Measurements from ENCODE around the gene RNPC3. TPM values are rescaled to one million over a fixed set of nuclear protein-coding genes. Genes with fewer than 3 reads are reported as not detected.
A peak's percentile ranks its signal among the peaks of the same experiment; 100 is the strongest.

RNPC3 gene
- total and polyA plus RNA-seq, 2 of the 8 experiments (the other 6 are each of a cell fraction or from before 2014, with no cell fraction given): 10.9 to 12.8 TPM

DNA sequence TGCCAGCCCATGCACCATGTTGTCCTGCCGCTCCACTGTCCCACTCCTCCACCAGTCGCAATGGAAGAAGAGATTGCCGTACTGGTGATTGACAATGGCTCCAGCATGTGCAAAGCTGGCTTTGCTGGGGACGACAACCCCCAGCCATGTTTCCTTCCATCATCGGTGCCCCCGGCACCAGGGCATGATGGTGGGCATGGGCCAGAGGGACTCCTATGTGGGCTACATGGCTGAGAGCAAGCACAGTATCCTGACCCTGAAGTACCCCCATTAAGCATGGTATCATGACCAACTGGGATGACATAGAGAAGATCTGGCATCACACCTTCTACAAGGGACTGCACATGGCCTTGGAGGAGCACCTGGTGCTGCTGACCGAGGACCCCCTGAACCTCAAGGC is 44.0 kb downstream of the RNPC3 start:
- H2BK12ac ChIP-seq (ENCODE audit: low read depth, low read length): no peak overlapping the region
- H4K5ac ChIP-seq (ENCODE audit: insufficient read length, low read depth, low read length): no peak overlapping the region
- H3K4me1 ChIP-seq (replicated peaks in 1 of 4; ENCODE audit: control insufficient read depth in 3 of 4, insufficient read depth in 4 of 4, low read length in 3 of 4): no peaks in the 10 kb centered on the region
- no peaks in the 10 kb centered on the region for H3K23me2 ChIP-seq (ENCODE audit: low read depth, low read length)
- H3K4me2 ChIP-seq (ENCODE audit: insufficient read depth in 1 of 2, low read depth in 2 of 2, low read length in 2 of 2): no peak overlapping the region
- no peak overlapping the region for H4K91ac ChIP-seq (replicated peaks; ENCODE audit: insufficient read length, low read length)
- no peak overlapping the region for H3K9ac ChIP-seq (replicated peaks in 1 of 4; ENCODE audit: extremely low read depth in 1 of 4, low read depth in 3 of 4, low read length in 3 of 4)
- no peak overlapping the region for H2BK5ac ChIP-seq (ENCODE audit: low read depth, low read length)
- H3K27me3 ChIP-seq (replicated peaks in 1 of 4; ENCODE audit: control insufficient read depth in 3 of 4, extremely low read depth in 1 of 4, insufficient read depth in 3 of 4, low read length in 3 of 4): no peaks in the 10 kb centered on the region
- no peak overlapping the region for H2AFZ ChIP-seq (ENCODE audit: low read length)
- no peaks in the 10 kb centered on the region for H3K36me3 ChIP-seq (ENCODE audit: control insufficient read depth in 2 of 4, insufficient read depth in 4 of 4, low read length in 3 of 4)
- no peaks in the 10 kb centered on the region for H3K79me2 ChIP-seq (ENCODE audit: control insufficient read depth in 1 of 2, insufficient read depth in 2 of 2, low read length in 2 of 2)
- no peak overlapping the region for H3K27ac ChIP-seq (ENCODE audit: low read depth, low read length)
- no peak overlapping the region for H2BK15ac ChIP-seq (ENCODE audit: low read length)
- H3K56ac ChIP-seq (replicated peaks; ENCODE audit: insufficient read length, low read depth, low read length): no peak overlapping the region
- H3K18ac ChIP-seq (ENCODE audit: extremely low read depth, low read length): no peak overlapping the region
- H2BK20ac ChIP-seq (ENCODE audit: low read length): no peak overlapping the region
- DNase-seq (ENCODE audit: low read depth in 1 of 2, low spot score in 2 of 2): no peak
- H3K4ac ChIP-seq (replicated peaks; ENCODE audit: insufficient read length, low read depth, low read length): peak overlapping the region; percentile 69
- H2AK5ac ChIP-seq (ENCODE audit: low read depth, low read length): no peak overlapping the region
- peaks cover 0 to 5% of the 10 kb centered on the region in 2 experiments; a peak in 1 of 4 replicates for H3K9me3 ChIP-seq (ENCODE audit: insufficient read depth in 2 of 2, low read depth in 1 of 2, low read length in 1 of 2)
- no peak overlapping the region for H3K14ac ChIP-seq (ENCODE audit: insufficient read length)
- no peak overlapping the region for H4K8ac ChIP-seq (ENCODE audit: extremely low read depth, insufficient read depth, low read length)
- H3K4me3 ChIP-seq (ENCODE audit: extremely low read depth in 1 of 4, insufficient read depth in 2 of 4, low read depth in 3 of 4, low read length in 4 of 4): no peak overlapping the region
- H3K79me1 ChIP-seq (ENCODE audit: low read depth, low read length): no peaks in the 10 kb centered on the region
- ChIA-PET CTCF (ENCODE audit: partially characterized antibody) (no interaction called here), POLR2A (ENCODE audit: partially characterized antibody) (no interaction called here)
- WGBS, 2 experiments (ENCODE audit: extremely low coverage in 1 of 2, insufficient coverage in 1 of 2, insufficient read length in 1 of 2, insufficient replicate concordance in 2 of 2, low coverage in 1 of 2, low lambda C conversion rate in 2 of 2, missing lambda C conversion rate in 1 of 2): 97% methylated on average over 7 of the region's 7 CpGs; no CpG with 5 or more reads in 1 of the 2 experiments
- H4K20me1 ChIP-seq (replicated peaks in 1 of 2; ENCODE audit: control insufficient read depth in 1 of 2, insufficient read depth in 2 of 2, low read length in 2 of 2): no peaks in the 10 kb centered on the region
- no peak overlapping the region for H3K23ac ChIP-seq (ENCODE audit: insufficient read length)
- no peak overlapping the region for H2BK120ac ChIP-seq (replicated peaks; ENCODE audit: low read depth, low read length)
- no peak for FAIRE-seq
- TF ChIP-seq RXRA (IDR thresholded peaks at IDR 0.05; ENCODE audit: insufficient read depth, low read depth, low read length) (no peak), CBX8 (IDR thresholded peaks at IDR 0.05; ENCODE audit: borderline replicate concordance, low read depth, low read length) (no peak), GTF2F1 (IDR thresholded peaks at IDR 0.05; ENCODE audit: borderline replicate concordance, low read depth, low read length) (no peak), SRF (IDR thresholded peaks at IDR 0.05; ENCODE audit: low read depth, low read length) (no peak), JUN (IDR thresholded peaks at IDR 0.05; ENCODE audit: low read depth, low read length) (no peak), TAF1 (IDR thresholded peaks at IDR 0.05; ENCODE audit: low read depth, low read length) (no peak), EP300 (IDR thresholded peaks at IDR 0.05; ENCODE audit: borderline replicate concordance in 1 of 2, low read depth in 2 of 2, low read length in 2 of 2) (no peak), BACH1 (IDR thresholded peaks at IDR 0.05; ENCODE audit: low read length) (no peak), EZH2 (IDR thresholded peaks at IDR 0.05; ENCODE audit: low read depth, low read length, severe bottlenecking) (no peak), ATF2 (IDR thresholded peaks at IDR 0.05; ENCODE audit: low read length) (no peak), TCF12 (IDR thresholded peaks at IDR 0.05; ENCODE audit: low read depth, low read length) (no peak), POU5F1 (IDR thresholded peaks at IDR 0.05; ENCODE audit: low read depth, low read length) (no peak), KDM5A (IDR thresholded peaks at IDR 0.05; ENCODE audit: low read length) (no peak), RBBP5 (IDR thresholded peaks at IDR 0.05; ENCODE audit: borderline replicate concordance, low read depth, low read length) (no peak)

All from H1 (cell line).